ENCODE data around the gene NFU1.
"Not testable (repeated sequence)": the region's sequence is repeated elsewhere in the genome, so short reads cannot be mapped to it uniquely, and the experiment has no call there.

NFU1 gene

DNA sequence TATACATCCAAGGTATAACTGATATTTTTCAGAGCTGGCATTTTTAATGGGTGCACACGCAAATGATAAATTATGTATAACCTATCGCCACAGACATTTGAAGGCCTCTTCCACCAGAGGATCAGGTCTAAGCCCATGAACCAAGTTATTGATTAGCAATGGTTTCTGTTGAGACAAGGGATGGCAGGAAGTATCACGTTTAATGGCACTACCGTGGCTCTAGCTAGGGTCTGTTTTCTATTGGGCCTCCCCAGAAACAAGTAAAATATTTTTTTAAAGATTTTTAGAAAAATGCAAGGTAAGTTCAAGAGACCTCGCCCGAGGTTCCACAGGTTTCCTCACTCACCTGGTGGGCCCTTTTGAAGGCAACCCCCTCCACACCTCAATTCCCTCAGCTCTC lies 50.9 kb downstream of the NFU1 start:
- DNase-seq: no peak

DNA sequence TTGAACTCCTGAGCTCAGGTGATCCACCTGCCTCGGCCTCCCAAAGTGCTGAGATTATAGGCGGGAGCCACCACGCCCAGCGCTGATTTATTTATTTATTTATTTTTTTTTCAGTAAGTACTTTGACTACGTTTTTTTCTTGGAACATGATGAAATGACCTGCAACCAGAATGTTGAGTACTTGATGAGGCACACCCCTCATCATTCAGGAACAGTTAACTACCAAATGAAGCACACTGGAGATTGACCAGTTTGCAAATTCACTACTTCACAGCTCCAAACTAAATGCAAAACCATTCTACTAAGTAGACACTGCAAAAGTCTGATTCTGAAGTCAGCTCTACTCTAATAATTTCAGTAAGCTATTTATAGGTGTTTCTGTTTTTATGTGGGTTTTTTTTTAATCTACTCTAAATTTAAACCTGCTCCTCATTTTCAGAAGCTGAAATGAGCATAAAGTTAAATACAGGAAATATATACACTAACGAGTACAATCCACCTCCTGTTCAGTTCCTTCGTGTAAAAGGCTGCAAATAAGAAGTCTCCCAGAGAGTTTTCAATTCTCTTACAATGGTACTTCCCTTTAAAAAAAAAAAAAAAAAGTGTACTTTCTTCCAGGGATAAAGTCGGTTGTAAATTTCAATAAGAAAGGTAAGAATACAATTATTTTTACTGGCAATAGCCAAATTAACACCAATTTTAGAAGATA lies 51.6 kb downstream of the NFU1 start:
- DNase-seq: peak in 1 of 2 experiments; percentile 19

DNA sequence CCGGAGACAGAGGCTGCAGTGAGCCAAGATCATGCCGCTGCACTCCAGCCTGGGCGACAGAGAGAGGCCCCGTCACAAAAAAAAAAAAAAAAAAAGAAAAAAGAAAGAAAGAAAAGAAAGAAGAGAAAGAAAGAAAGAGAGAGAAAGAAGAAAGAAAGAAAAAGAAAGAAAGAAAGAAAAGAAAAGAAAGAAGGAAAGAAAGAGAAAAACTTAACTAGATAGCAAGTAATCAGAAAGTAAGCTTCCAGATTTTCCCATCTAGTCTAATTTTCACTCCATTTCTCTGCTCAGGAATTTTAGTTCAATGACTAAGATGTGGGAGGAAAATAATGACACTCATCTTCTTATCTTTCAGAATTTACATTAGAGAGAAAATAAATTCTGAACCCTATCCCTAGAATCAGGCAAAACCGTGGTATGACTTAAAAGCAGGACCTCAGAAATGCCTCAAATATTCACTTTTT lies 52.6 kb downstream of the NFU1 start:
- DNase-seq: no peak

DNA sequence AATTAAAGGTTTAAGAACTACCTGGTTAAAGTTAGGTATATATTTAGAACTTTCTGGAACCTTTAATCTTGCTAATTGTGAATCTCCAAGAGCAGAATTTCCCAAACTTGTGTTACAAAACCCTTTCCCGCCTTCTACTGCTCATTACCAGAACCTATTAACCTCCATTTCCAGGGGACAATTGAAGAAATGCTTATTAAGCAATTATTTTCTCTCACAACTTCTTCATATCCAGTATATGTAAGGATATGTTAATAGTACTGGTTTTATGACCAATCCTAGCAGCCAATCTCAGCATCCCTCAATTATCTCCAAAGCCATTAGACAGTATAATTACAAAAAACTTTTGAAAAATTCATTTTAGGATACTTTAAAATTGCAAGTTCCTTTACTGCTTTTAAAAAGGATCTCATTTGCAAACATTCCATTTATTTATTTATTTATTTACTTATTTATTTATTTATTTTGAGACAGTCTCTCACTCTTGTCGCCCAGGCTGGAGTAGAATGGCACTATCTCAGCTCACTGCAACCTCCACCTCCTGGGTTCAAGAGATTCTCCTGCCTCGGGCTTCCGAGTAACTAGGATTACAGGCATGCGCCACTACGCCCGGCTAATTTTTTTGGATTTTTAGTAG lies 53.9 kb downstream of the NFU1 start:
- DNase-seq: no peak

DNA sequence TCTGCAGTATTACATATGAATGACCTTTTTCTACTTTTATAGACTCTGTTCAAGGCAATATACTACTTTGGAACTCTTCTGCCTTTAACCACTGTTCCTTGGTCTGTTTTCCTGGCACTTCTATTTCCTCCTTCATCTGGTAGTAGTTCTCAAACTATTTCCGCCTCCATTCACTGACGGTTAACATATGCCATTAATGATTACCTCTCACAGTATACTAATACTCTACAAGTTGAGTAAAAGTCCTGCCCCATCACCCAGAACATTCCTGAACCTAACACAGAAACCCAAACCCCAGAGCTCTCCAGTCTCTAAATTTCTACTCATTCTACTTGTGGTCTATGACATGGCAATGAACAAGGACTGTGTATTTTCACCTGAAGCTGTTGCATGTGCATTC lies 54.7 kb downstream of the NFU1 start:
- DNase-seq: no peak

DNA sequence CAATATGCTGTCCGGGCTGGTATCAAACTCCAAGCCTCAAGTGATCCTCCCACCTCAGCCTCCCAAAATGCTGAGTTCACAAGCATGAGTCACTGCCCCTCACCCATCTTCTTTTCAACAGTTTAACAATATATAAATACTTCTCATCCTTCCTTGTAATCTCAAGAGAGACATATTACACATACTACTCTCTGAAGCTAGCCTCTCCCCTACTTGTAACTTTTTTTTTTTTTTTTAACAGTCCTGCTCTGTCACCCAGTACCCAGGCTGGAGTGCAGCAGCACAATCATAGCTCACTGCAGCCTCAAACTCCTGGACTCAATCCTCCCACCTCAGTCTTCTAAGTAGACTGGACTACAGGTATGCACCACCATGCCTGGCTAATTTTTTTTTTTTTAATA lies 55.9 kb downstream of the NFU1 start:
- no peak for DNase-seq

DNA sequence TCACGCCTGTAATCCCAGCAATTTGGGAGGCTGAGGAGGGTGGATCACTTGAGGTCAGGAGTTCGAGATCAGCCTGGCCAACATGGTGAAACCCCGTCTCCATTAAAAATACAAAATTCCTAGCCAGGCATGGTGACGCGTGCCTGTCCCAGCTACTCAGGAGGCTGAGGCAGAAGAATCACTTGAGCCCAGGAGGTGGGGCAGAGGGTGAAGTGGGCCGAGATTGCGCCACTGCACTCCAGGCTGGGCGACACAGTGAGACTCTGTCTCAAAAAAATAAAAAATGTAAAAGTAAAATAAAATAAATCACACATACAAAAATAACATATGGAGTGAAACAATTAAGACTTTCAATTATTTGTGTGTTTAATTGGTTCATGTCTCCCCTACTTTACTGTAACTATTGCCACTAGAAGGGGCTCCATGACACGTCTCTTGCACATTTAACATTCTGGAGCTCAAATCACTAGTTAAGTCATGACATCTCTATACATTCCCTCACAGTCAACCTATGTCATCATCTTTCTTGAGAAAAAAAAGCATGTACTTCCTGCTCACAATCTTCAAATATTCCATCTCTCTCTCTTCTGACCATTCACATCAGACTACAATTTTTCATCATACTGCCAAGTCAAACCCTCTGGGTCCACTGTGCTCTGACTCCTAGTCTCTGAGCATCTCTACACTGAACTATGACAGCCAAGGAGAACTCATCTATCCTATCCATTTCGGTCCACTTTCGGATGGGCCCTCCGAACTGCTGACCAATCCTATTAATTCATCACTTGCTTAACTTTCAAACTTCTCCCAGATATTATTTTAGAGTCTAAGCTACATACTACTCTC lies 56.9 kb downstream of the NFU1 start:
- no peak for DNase-seq

DNA sequence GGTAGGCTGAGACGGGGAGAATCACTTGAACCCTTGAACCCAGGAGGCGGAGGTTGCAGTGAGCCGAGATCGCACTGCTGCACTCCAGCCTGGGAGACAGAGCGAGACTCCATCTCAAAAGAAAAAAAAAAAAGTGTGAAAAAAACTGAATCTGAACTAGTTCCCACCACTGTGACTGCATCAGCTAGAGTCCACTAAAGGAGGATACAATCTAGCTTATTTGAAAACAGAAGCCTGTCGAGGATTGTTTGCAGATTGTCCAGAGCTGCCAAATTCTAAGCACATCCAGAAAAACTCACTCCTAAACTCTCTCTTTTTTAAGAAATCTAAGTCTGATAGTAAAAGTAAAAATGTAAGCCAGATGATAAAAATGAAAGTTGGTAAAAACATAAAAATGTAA lies 60.8 kb downstream of the NFU1 start:
- DNase-seq: no peak

DNA sequence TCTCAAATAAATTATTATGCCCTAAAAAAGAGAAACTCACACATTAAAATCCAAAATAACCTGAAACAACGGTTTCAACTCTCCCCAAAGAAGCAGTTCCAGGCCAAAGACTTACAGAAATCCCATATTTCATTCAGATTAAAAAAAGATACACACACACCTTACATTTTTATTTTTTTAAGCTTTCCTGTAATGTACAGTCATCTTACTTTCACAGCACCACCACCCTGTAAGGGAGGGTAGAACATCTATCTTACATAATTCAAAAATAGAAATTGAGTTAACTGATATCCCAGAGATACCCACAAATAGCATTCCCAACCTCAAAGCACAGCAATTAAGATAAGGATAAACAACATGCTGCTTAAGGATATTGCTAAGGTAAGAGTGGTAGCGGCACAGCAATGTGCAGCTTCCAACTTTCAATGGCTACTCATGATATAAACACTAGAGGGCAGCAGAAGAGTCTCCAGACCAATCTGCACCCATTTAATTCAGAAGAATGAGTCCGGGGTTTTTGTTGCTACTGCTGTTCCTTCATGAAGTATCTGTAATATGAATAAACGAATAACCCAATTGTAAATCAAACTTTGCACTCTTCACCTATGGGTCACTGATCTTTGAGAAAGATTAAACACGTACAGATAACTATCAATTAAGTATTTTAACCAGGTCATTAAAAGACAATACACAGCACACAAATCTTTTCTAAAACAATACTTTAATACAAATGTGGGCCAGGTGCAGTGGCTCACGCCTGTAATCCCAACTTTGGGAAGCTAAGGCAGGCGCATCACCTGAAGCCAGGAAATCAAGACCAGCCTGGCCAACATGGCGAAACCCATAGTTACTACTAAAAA lies 61.5 kb downstream of the NFU1 start:
- DNase-seq: peak in 1 of 2 experiments; percentile 3

DNA sequence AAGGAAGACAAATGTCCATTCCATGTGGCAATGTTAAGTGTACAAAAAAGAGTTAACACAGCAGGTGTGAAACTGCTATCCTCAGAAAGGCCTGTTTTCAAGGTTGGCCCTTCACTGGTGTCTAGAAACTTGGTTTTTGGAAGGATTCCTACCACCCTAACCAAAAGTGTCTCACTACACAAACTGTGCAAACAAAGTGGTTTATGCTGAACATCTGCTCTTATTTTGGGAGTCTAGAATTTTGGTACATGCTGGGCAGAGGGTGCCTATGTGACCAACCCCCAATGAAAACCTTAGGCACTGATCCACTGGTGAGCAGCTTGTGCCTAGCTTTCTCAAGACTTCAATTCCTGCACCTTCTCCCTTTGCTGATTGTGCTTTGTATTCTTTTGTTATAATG lies 64.5 kb downstream of the NFU1 start:
- DNase-seq: no peak

DNA sequence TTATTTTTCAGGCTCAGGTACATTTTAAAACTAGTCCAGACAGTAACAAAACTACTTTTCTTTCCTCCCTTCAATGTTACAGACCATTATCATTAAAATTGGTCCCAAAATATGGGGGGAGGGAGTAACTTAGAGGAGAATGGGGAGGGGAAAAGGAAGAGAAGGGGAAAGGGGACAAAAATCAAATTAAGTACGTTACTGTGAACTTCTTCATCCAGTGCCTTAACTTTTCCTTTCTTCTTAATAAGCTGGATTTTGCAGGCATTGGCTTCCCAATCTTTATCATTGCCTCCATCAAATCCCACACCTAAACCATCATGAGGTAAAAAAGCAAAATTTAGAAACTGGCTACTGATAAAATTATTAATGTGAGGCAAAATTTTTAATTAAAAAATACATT lies 67.4 kb downstream of the NFU1 start:
- DNase-seq: no peak

DNA sequence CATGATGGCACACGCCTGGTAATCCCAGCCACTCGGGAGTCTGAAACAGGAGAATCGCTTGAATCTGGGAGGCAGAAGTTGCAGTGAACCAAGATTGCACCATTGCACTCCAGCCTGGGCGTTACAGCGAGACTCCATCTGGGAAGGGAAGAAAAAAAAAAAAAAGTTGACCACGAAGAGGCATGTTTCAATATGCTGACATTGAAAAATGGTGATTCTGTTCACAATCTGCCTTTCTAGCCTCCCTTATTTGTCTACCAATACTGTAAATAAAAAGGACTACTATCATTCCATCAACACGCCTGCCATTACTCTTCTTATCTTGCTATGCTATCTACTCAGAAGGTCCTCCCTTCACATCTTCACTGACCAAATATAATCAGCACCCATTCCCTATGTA lies 68.6 kb downstream of the NFU1 start:
- no peak for DNase-seq

DNA sequence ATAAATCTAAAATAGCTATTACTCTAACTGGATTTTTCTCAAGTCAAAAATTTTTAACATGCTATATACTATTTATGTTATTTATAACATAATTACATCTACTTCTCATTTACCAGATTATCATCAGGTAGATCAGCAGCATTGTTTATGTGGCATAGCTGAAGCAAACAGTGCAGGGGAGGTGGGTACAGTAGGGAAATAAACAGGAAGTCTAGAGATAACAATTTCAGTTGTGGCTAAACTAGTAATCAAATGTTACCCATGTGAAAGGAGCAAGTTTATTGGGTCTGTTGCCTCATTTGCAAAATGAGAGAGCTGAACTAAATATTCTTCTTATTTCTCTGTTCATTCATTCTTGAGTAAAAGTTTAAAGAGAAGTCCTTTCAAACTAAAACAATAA lies 77.9 kb downstream of the NFU1 start:
- DNase-seq: no peak

DNA sequence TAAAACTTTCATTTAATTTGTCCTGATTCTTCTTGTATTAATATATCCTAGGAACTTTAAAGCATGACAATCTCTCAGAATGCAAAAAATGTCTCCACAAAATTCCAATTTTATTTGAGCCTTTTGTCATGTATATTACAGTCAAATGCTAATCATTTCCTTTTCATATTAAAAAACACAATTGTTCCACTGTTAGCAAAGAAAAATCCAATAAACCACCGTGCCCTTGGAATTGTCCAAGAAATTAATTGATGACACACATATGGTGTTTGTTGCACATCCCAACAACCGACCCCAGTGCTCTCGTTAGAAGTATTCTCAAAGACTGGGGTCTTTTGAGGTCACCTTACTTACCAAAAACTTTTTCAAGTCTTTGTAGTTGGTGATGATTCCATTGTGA lies 78.3 kb downstream of the NFU1 start:
- DNase-seq: no peak

DNA sequence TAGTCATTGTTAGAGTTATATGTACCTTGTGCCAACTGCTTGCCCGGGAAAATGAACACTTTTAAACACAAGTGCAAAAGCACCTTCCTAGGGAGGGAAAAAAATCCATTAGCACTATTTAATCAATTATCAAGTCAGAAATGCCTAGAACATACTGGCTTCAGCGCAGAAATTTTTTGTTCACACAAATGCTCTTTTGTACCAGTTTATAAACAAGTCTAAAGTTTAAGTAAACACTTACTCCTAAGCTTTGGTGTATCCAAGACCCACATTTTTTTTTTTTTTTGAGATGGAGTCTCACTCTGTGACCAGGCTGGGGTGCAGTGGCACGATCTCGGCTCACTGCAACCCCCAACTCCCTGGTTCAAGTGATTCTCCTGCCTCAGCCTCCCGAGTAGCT lies 80.8 kb downstream of the NFU1 start:
- DNase-seq: no peak

DNA sequence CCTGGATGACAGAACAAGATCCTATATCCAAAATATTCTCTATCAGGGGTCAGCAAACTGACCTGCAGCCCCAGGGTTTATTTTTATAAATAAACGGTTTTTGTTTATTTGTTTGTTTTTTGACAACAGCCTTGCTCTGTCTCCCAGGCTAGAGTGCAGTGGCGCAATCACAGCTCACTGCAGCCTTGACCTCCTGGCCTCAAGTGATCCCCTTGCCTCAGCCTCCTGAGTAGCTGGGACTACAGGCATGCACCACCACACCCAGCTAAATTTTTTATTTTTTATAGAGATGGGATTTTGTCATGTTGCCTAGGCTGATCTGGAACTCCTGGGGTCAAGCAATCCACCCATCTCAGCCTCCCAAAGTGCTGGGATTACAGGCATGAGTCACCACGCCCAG lies 82.3 kb downstream of the NFU1 start:
- DNase-seq: not testable (repeated sequence)

DNA sequence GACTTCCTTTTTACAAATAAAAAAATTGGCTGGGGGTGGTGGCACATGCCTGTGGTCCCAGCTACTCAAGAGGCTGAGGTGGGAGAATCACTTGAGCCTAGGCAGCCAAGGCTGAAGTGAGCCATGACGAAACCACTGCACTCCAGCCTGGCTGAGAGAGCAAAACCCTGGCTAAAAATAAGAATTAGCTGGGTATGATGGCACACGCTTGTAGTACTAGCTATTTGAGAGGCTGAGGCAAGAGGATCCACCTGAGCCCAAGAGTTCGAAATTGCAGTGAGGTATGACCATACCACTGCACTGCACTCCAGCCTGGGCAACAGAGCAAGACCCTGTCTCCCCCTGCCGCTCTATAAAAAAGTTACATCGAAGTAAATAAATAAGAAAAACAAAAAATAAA lies 83.9 kb downstream of the NFU1 start:
- DNase-seq: no peak

DNA sequence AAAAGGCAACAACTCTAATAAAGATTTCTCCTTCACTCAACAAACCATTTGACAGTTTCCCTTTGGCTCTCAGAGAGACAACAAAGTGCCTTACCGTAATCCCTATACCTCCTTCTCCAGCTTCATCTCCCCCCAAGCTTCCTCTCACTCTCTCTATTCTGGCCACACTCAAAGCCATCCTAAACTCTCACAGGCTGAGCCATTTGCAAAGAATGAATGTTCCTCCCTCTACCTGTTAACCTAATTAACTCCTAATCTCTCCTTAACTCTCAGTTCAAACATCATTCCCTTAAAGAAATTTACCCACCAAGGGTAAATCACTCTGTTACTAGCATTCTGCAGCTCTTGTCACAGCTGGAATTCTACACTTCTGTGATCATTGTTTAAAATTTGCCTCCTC lies 88.5 kb downstream of the NFU1 start:
- DNase-seq: no peak

Data from NCI-H1930 (cell line).